ENCODE results near the gene HTRA3. TPM values are rescaled to one million over a fixed set of nuclear protein-coding genes. Genes with fewer than 3 reads are reported as not detected.

The HTRA3 gene
- total RNA-seq, 2 donors from 2014 or later = 33.8 to 124 TPM

GRCh38 chr4:8236106-8236919 lies 33.2 kb upstream of the HTRA3 start:
- Histone ChIP-seq H3K36me3 (no peaks in the 10 kb centered on the region), H3K4me3 (no peak overlapping the region), H3K27ac (no peak overlapping the region), H3K4me1 (no peaks in the 10 kb centered on the region), H3K9me3 (no peaks in the 10 kb centered on the region), H3K27me3 (no peaks in the 10 kb centered on the region)
- no peak for TF ChIP-seq CTCF (IDR thresholded peaks at IDR 0.05)
- no peak for DNase-seq (ENCODE audit: low spot score)

DNA sequence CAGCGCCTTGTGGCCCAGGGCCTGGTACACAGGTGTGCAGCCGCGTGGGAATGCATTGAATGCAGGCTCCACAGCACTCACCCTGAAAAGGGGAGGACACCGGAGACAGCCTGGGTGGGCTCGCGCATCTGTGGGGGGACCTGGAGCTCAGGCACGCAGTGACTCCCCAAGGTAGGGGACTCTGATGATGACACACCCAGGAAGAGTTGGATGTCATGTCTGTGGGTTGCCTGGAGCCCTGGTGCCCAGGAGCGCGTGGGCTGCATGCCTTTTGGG lies 32.7 kb upstream of the HTRA3 start:
- Histone ChIP-seq H3K36me3 (no peaks in the 10 kb centered on the region), H3K27ac (no peak overlapping the region), H3K9me3 (no peaks in the 10 kb centered on the region), H3K4me3 (no peak overlapping the region), H3K27me3 (no peaks in the 10 kb centered on the region), H3K4me1 (no peaks in the 10 kb centered on the region)
- no peak for TF ChIP-seq CTCF (IDR thresholded peaks at IDR 0.05)
- DNase-seq (ENCODE audit: low spot score) = no peak

GRCh38 chr4:8237256-8237989 lies 32.1 kb upstream of the HTRA3 start:
- no peak overlapping the region for H3K27ac ChIP-seq
- no peaks in the 10 kb centered on the region for H3K36me3 ChIP-seq
- no peak for DNase-seq (ENCODE audit: low spot score)
- no peaks in the 10 kb centered on the region for H3K9me3 ChIP-seq
- no peaks in the 10 kb centered on the region for H3K27me3 ChIP-seq
- H3K4me3 ChIP-seq = no peak overlapping the region
- peaks cover 0 to 5% of the 10 kb centered on the region in 2 donors for H3K4me1 ChIP-seq
- no peak for TF ChIP-seq CTCF (IDR thresholded peaks at IDR 0.05)

GRCh38 chr4:8238036-8238511 lies 31.5 kb upstream of the HTRA3 start:
- no peaks in the 10 kb centered on the region for H3K36me3 ChIP-seq
- H3K9me3 ChIP-seq = no peaks in the 10 kb centered on the region
- TF ChIP-seq CTCF (IDR thresholded peaks at IDR 0.05) = no peak
- H3K4me1 ChIP-seq = peaks cover 0 to 10% of the 10 kb centered on the region in 2 donors
- no peak overlapping the region for H3K4me3 ChIP-seq
- DNase-seq (ENCODE audit: low spot score) = no peak
- H3K27me3 ChIP-seq = no peaks in the 10 kb centered on the region
- H3K27ac ChIP-seq = no peak overlapping the region

DNA sequence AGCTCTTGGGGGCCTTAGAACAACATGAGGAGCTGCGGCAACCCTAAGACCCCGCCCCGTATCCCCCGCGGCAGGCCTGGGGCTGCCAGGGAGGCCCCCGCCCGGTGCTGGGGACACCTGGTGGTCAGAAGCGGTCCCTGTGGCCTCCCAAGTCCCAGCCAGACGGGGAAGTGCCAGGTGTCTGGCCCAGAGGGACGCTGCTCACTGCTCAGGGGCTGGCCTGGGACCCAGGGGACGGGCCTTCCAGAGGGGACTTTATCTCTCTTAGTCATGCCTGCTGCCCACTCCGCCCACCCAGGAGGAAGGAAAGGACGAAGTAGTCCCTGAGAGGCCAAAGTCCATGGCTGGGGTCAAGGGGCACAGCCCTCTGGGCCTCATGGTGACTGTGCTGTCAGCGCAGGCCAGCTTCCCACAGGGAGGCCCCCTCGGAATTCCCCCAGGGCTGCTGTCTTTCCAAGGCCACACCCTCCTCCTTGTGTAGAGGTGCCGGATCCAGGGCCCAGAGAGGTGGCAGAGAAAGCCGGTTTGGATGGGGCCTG lies 31.0 kb upstream of the HTRA3 start:
- Histone ChIP-seq H3K36me3 (no peaks in the 10 kb centered on the region), H3K9me3 (no peaks in the 10 kb centered on the region), H3K4me3 (no peak overlapping the region), H3K27me3 (no peaks in the 10 kb centered on the region), H3K27ac (no peak overlapping the region), H3K4me1 (peaks cover 0 to 10% of the 10 kb centered on the region in 2 donors)
- peak in 1 of 2 donors; percentile 54 for TF ChIP-seq CTCF (IDR thresholded peaks at IDR 0.05)
- no peak for DNase-seq (ENCODE audit: low spot score)
